HUES6 (cell line): ENCODE results near the gene CHTF18.
"Not testable (repeated sequence)": the region's sequence is repeated elsewhere in the genome, so short reads cannot be mapped to it uniquely, and the experiment has no call there.

ENCODE experiments used
- H3K27ac ChIP-seq: 2 replicates; pipeline ENCODE4 v1.7.0; 2013; ENCODE audit warnings: low read depth, mild to moderate bottlenecking, low read length, inconsistent platforms
- H3K27me3 ChIP-seq: 2 replicates; pipeline ENCODE4 v1.6.1; 2013; ENCODE audit warnings: low read length; ENCODE audit not compliant: control insufficient read depth, insufficient read depth
- H3K36me3 ChIP-seq: 2 replicates; pipeline ENCODE4 v1.6.1; 2013; ENCODE audit warnings: low read length; ENCODE audit not compliant: control insufficient read depth, insufficient read depth
- H3K4me1 ChIP-seq: 2 replicates; pipeline ENCODE4 v1.6.1; 2013; ENCODE audit warnings: low read length; ENCODE audit not compliant: control insufficient read depth, insufficient read depth
- H3K4me3 ChIP-seq: 2 replicates; pipeline ENCODE4 v1.5.1; 2013; ENCODE audit warnings: low read depth, low read length
- H3K9ac ChIP-seq: one replicate; pipeline ENCODE4 v1.6.1; 2013; ENCODE audit warnings: mild to moderate bottlenecking, low read length
- H3K9me3 ChIP-seq: 2 replicates; pipeline ENCODE4 v1.6.1; 2013; ENCODE audit warnings: low read depth, low read length; ENCODE audit not compliant: control insufficient read depth, insufficient read depth

Gene CHTF18

GRCh38 chr16:817001-817906 lies 28.8 kb downstream of the CHTF18 start:
- H3K27me3 ChIP-seq: peaks cover 7% of the 10 kb centered on the region; the same call in 1 of the 2 replicates

GRCh38 chr16:818132-818531 lies 29.7 kb downstream of the CHTF18 start:
- Histone ChIP-seq H3K9me3 (peaks cover 3% of the 10 kb centered on the region; the same call in 1 of the 2 replicates), H3K27me3 (peaks cover 3% of the 10 kb centered on the region; the same call in 1 of the 2 replicates), H3K36me3 (no peaks in the 10 kb centered on the region), H3K9ac (no peak overlapping the region), H3K27ac (no peak overlapping the region), H3K4me3 (no peak overlapping the region), H3K4me1 (peaks cover 5% of the 10 kb centered on the region)

More at GRCh38 chr16:817001-817906, 28.8 kb downstream of the CHTF18 start:
- Histone ChIP-seq H3K9ac (no peak overlapping the region), H3K36me3 (no peaks in the 10 kb centered on the region), H3K9me3 (peaks cover 3% of the 10 kb centered on the region; the same call in 1 of the 2 replicates), H3K4me1 (peaks cover 5% of the 10 kb centered on the region), H3K27ac (no peak overlapping the region), H3K4me3 (no peak overlapping the region)

DNA sequence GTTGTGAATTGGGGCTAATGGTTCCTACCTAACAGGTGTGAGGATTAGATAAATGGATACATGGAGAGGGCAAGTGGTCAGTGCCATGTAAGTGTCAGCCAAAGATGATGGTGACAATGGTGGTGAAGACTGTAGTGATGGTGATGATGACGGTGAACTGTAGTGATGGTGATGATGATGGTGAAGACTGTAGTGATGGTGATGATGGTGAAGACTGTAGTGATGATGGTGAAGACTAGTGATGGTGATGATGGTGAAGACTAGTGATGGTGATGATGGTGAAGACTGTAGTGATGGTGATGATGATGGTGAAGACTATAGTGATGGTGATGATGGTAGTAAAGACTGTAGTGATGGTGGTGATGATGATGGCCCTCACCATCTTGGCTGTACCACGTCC lies 30.2 kb downstream of the CHTF18 start:
- Histone ChIP-seq H3K9me3 (peaks cover 3% of the 10 kb centered on the region; the same call in 1 of the 2 replicates), H3K36me3 (no peaks in the 10 kb centered on the region), H3K27ac (no peak overlapping the region), H3K27me3 (no peaks in the 10 kb centered on the region), H3K4me1 (peaks cover 5% of the 10 kb centered on the region), H3K4me3 (no peak overlapping the region), H3K9ac (no peak overlapping the region)

GRCh38 chr16:819336-820043 lies 31.1 kb downstream of the CHTF18 start:
- Histone ChIP-seq H3K4me1 (no peaks in the 10 kb centered on the region), H3K27me3 (no peaks in the 10 kb centered on the region), H3K36me3 (no peaks in the 10 kb centered on the region), H3K9me3 (peaks cover 3% of the 10 kb centered on the region; the same call in 1 of the 2 replicates), H3K27ac (no peak overlapping the region), H3K4me3 (no peak overlapping the region), H3K9ac (no peak overlapping the region)

GRCh38 chr16:820044-820408 lies 31.6 kb downstream of the CHTF18 start:
- H3K27me3 ChIP-seq, H3K4me1 ChIP-seq, H3K9me3 ChIP-seq, H3K36me3 ChIP-seq, H3K27ac ChIP-seq, H3K4me3 ChIP-seq, H3K9ac ChIP-seq: not testable (repeated sequence)

DNA sequence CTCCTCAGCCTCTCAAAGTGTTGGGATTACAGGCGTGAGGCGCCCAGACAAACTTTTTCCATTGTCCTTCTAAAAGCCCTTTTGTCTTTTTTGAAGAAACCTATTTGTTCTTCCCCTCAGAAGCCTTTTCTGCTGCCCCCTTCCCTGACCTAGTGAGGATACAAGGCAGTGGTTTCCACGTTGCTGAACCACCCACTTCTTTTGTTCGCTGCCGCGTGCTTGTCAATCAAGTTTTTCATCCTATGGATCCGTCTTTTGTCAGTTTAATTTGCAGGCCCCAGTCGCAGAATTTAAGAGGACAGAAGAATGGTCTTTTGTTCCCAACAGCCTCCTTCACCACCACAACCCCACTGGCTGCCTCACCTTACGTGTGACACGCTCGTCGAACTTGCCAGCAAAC lies 32.3 kb downstream of the CHTF18 start:
- no peak overlapping the region for H3K27ac ChIP-seq
- H3K27me3 ChIP-seq: no peaks in the 10 kb centered on the region
- no peak overlapping the region for H3K9ac ChIP-seq
- H3K36me3 ChIP-seq: no peaks in the 10 kb centered on the region
- H3K9me3 ChIP-seq: peaks cover 3% of the 10 kb centered on the region; the same call in 1 of the 2 replicates
- no peak overlapping the region for H3K4me3 ChIP-seq
- H3K4me1 ChIP-seq: no peaks in the 10 kb centered on the region

GRCh38 chr16:821751-822150 lies 33.3 kb downstream of the CHTF18 start:
- Histone ChIP-seq H3K9me3 (peaks cover 3% of the 10 kb centered on the region; the same call in 1 of the 2 replicates), H3K4me1 (no peaks in the 10 kb centered on the region), H3K27ac (no peak overlapping the region), H3K36me3 (no peaks in the 10 kb centered on the region), H3K4me3 (no peak overlapping the region), H3K9ac (no peak overlapping the region), H3K27me3 (no peaks in the 10 kb centered on the region)

GRCh38 chr16:822174-822908 lies 33.9 kb downstream of the CHTF18 start:
- no peaks in the 10 kb centered on the region for H3K36me3 ChIP-seq
- no peak overlapping the region for H3K27ac ChIP-seq
- no peaks in the 10 kb centered on the region for H3K4me1 ChIP-seq
- no peak overlapping the region for H3K4me3 ChIP-seq
- H3K9ac ChIP-seq: no peak overlapping the region
- H3K9me3 ChIP-seq: peaks cover 3% of the 10 kb centered on the region; the same call in 1 of the 2 replicates
- no peaks in the 10 kb centered on the region for H3K27me3 ChIP-seq

DNA sequence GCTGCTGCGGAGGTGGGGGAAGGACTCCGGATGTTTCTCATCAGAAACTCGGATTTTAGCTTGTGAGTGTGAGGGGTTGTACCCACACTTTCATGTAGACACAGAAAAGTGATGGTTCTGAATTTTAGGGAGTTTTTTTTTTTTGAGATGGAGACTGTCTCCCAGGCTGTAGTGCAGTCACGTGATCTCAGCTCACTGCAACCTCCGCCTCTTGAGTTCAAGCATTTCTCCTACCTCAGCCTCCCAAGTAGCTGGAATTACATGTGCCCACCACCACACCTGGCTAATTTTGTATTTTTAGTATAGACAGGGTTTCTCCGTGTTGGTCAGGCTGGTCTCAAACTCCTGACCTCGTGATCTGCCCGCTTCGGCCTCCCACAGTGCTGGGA lies 34.5 kb downstream of the CHTF18 start:
- H3K27me3 ChIP-seq: no peaks in the 10 kb centered on the region
- H3K36me3 ChIP-seq: no peaks in the 10 kb centered on the region
- no peak overlapping the region for H3K4me3 ChIP-seq
- H3K9me3 ChIP-seq: peaks cover 3% of the 10 kb centered on the region; the same call in 1 of the 2 replicates
- no peaks in the 10 kb centered on the region for H3K4me1 ChIP-seq
- no peak overlapping the region for H3K27ac ChIP-seq
- H3K9ac ChIP-seq: no peak overlapping the region

GRCh38 chr16:824194-824593 lies 35.8 kb downstream of the CHTF18 start:
- Histone ChIP-seq H3K27ac (no peak overlapping the region), H3K9me3 (no peaks in the 10 kb centered on the region), H3K4me3 (no peak overlapping the region), H3K36me3 (no peaks in the 10 kb centered on the region), H3K4me1 (no peaks in the 10 kb centered on the region), H3K9ac (no peak overlapping the region), H3K27me3 (no peaks in the 10 kb centered on the region)
